ENCODE data around the gene SMOC2.
"Not testable (repeated sequence)": the region's sequence is repeated elsewhere in the genome, so short reads cannot be mapped to it uniquely, and the experiment has no call there.

SMOC2 gene

DNA sequence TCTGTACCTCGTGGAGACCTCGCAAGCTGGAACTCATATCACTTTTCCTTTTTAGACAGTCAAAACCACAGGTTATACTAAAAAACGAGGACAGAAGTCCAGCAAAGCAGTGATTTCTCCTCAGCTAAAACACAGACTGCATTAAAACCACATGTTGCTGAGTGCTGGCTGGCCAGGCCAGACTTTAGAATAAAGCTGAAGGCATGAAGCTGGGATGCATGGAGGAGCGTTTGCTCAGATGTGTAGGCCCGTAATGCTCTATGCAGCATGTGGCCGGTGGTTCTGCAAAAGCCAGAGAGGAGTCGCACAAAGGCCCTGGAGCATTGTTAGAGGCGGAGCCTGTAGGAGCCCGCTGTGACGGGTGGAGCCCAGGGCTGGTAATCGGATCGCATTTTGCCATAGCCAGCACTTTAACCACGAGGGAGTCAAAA lies 83.6 kb downstream of the SMOC2 start:
- DNase-seq: no peak

DNA sequence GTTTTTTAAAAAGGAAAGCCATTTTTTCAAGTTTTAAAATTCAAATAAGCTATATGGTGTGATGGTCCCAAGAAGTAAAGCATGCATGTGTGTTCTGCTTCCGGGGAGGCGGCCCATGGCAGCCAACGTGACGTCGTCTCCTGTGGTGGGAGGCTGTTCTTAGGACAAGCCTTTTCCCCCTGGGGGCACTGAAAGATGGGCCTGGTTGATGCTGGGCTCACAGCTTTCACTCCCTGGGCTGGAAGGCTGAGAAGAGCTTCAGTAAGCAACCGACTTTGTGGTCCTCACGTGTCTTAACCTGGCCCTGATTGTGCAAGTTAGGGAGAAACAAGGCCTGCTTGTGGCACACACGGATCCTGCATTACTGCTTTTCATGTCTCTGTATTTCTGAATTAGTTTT lies 84.1 kb downstream of the SMOC2 start:
- no peak for DNase-seq

DNA sequence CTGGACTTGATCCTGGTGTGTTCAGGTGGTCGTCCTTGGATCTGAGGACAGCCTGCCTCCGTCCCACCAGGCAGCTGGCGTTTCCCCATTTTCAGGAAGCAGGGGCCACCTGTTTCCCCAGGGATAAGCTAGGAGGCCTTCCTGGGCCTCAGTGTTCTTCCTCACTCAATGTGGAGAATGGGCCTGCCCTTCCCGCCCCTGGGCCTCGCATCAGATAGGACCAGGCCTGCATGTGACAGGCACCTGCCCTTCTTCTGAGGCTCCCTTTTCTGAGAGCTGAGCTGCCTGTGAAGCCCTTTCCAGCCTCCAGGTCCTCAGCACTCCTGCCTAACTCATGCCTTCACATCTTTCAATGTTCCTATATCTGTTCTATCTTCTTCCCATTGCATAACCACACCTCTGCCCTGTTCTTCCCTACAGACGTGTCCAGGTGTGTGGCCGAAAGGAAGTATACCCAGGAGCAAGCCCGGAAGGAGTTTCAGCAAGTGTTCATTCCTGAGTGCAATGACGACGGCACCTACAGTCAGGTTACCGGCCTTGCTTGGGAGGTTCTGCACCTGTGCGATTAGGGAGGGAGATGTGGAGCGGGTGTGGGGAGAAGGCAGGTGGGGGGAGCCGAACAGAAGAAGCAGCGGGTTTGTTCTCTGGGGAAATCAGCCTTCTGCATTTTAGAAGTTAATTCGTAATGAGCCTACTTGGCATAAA lies 85.1 kb downstream of the SMOC2 start:
- no peak for DNase-seq

DNA sequence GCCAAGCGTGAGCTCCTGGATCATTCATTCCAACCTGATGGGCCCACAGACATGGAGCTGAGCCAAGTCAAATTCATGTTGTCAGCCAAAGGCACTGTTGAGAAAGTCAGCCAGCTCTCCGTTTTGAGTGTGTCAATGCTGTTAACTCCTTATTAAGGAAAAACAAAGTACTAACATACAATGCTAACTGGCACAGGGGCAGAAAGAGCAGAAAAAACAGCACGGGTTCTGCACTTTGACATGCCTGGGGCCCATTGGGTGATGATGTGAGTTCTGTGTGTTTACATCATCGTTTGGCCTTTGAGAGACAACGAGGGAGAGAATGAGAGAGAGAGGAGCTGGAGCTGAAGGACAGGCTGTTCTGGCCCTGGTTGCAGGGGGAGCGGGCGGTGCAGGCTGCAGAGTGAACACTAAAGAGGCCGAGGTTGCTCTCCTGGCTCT lies 85.9 kb downstream of the SMOC2 start:
- no peak for DNase-seq

DNA sequence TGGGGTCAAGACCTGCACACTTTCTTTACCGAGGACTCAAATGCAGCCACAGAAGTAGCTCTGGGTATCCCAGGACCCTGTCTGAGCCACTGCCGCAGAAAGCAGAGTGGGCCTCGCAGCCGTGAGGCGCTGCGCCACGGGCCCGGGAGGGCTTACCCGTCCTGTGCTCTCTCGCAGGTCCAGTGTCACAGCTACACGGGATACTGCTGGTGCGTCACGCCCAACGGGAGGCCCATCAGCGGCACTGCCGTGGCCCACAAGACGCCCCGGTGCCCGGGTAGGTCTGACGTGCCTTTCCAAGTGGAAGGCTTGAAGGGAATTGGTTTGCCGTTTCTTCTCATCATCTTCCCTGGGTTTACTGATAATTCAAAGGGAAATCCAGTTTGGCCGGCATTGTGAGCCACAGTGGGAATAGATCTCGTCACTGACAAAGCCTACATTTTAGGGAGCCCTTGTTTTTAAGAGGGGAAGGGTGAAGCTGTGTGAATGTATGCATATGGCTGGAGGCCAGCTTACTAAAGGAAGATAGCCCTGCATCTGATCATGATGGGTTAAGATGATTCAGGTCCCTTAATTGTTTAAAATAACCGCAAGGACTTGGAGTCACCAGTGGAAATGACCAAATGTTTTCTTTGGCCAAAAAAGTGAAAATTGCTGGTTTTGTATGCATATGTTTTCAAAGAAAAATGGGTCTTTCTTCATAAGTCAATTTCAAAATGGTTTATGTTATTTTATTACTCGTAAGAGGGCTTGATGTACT lies 86.6 kb downstream of the SMOC2 start:
- peak; percentile 66 for DNase-seq

DNA sequence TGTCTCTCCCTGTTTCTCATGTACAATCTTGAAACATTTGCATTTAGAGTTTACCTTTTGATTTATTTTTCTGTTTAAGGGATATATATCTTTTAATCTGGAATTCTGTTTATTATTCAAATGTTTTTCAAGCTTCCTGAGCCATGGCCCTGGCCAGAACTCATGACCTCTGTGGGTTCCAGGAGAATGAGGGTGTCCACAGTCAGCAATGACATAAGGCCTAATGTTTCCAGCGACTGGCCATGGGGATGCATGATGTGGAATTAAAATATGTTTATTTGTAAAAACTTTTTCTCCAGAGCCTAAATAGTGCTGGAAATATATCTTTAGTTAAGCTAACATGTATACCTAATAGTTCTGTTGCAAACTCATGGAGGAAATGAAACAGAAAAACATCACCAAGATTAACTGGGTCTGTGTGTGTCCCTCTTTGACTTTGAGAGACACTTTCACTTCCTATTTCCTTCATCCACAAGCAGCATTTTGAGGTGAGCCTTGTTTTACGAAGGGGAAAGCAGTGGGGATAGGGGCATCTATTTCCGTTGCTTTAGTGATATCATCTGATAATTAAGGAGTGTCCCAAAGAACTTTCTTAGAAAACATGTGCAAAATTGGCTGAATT lies 87.6 kb downstream of the SMOC2 start:
- no peak for DNase-seq

DNA sequence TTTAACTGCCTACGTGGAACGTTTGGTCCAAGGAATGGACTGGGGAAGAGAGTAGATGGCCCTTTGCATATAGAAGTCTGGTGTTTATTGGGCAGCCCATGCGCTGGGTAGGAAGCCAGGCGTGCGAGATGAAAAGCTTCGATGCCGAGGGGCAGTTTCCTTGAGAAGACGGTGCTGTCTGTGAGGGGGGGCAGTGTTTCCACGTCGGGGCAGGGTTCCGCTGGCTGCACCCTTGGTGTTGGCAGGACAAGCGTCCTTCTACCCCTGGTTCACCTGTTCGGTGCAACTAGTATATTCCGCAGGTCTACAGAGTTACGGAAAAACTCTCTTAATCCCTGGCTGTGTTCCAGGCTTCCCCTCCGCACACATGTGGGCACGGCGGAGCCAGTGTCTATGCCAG lies 88.2 kb downstream of the SMOC2 start:
- no peak for DNase-seq

DNA sequence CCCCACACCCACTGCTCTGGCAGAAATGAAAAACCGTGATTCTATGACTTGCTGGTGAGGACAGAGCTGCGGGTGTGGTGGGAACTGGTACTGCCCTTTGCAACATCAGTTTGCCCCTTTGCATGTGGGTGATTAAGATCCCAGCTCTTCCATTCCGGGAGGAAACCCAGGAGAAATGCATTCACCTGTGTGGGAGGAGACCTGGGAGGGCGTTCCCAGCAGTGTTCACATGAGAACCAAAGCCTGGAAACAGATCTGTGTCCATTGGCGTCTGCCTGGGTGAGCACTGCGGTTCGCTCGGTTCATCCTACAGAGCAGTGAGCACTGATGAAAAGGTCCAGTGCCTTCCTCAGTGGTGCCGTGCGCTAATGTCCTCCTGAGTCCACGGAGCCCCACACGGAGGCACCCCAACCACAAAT lies 89.7 kb downstream of the SMOC2 start:
- no peak for DNase-seq

DNA sequence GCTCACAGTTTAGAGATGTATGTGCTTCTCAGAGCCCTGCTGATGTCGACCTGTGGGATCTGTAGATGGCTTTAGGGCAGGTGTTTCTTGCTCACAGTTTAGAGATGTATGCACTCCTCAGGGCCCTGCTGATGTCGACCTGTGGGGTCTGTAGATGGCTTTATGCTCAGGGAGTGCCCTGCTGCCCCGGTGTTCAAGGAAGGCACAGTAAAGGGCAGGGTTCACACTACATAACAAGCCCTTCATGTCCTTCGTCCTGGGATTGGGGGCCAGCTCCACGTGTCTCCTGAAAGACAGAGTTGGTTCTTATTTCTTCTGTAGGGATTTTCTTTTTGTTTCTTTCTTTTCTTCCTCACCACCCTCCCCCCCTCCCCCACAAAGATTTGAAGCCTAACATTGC lies 91.1 kb downstream of the SMOC2 start:
- no peak for DNase-seq

DNA sequence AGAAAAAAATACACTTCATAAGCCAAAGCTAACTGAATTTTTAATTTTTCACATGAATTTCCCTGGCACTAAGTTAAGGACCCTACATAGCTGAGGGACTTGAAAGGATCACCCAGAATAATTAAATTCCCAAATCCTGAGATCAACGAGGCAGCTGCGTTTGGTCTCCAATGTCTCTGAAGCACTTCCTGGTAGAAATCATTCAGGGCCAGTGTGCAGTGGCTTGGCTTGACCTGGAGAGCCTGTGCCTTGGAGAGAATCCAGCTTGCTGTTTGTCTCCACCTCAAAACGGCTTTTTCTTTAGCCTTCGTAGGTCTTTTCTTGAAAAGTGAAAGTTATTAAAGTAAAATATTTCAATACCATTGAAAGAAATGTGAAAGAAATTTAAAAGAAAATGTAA lies 92.4 kb downstream of the SMOC2 start:
- no peak for DNase-seq

DNA sequence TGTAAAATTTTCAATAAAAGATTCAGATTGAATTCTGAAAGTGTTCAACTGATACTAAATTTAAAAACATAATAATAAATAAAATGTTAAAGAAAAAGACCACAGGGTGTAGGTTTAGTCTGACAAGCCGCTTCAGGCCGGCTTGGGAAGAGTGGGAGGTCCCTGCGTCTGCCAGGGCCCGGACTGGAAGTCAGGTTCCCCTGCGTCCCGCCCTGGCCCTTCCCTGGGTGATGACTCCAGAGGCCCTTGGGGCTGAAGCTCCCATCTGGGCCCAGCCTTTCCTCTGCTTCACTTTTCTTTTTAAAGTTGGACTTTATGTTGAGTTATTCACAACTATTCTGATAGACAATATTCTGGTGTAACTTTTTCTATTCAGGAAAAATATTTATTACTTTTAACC lies 93.3 kb downstream of the SMOC2 start:
- DNase-seq: no peak

DNA sequence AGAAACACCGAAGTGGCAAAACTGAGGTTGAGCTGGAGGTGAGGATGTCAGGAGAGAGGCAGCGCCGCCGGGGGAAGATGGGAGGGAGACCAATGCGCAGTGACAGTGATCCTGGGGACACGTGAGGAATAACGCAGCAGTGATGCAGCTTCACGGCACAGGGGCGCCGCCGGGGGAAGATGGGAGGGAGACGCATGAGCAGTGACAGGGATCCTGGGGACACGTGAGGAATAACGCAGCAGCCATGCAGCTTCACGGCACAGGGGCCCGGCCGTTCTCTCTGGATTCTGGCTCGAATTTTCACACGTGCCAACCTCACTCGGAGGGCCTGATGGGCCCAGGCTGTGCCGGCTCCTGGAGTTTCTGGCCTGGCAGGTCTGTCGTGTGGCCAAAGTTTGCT lies 94.7 kb downstream of the SMOC2 start:
- no peak for DNase-seq

DNA sequence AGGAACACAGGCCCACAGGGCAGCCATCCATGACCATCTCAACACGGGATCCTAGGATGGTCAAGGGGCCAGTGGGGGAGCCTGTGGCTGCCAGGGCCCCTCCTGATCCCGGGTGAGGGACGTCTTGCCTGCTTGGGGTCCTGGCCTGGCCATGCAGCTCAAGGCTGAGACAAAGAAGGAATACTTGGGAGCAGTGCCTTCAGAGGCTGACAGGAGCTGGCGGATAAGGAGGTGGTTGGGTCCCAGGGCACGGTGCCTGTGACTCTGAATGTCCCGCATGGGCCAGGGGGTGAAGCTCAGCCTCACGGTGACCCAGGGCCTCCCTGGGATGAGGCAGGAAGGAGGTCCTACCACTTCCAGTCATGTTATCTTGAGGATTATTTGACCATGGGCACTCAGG lies 95.2 kb downstream of the SMOC2 start:
- DNase-seq: no peak

DNA sequence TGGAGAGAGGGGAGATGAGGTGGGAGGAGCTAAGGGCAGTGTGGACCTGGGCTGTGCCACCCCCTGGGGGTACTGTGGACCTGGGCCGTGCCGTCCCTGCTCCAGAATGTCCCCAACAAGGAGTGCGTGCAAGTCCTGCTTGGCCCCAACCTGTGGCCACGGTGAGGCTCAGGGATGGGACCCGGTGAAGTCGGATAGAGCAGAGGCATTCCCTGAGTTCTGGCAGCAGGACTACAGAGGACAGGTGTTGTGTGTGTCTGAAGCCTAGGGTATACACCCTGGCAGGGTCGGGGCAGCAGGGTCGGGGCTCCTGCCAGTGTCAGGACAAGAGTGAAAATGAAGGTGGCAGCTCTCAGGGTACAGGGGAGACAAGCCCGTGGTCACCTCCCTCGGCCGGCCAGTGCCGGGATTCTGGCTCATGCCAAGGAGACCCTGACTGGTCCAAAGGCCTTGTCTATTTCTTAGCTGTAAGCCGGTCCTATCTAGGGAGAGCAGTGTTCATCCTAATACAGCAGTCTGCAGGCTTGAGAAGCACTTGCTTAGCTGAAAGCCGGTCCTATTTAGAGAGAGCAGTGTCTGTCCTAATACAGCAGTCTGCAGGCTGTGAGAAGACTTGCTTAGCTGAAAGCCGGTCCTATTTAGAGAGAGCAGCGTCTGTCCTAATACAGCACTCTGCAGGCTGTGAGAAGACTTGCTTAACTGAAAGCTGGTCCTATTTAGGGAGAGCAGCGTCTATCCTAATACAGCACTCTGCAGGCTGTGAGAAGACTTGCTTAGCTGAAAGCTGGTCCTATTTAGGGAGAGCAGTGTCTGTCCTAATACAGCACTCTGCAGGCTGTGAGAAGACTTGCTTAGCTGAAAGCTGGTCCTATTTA lies 95.9 kb downstream of the SMOC2 start:
- no peak for DNase-seq

DNA sequence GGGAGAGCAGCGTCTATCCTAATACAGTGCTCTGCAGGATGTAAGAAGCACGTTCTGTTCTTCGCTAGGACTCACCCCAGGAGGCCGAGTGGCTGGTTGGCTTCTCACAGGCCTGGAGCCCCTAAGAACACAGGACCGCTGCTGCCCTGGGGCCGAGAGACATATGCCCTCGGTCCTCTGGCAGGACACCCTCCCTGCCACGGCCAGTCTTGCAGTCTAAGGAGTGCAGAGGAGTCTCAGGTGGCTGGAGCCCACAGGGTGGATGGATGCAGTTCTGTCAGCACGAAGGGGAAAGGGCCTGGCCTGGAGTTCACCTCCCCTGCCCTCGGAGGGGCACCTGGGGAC lies 96.5 kb downstream of the SMOC2 start:
- DNase-seq: no peak

DNA sequence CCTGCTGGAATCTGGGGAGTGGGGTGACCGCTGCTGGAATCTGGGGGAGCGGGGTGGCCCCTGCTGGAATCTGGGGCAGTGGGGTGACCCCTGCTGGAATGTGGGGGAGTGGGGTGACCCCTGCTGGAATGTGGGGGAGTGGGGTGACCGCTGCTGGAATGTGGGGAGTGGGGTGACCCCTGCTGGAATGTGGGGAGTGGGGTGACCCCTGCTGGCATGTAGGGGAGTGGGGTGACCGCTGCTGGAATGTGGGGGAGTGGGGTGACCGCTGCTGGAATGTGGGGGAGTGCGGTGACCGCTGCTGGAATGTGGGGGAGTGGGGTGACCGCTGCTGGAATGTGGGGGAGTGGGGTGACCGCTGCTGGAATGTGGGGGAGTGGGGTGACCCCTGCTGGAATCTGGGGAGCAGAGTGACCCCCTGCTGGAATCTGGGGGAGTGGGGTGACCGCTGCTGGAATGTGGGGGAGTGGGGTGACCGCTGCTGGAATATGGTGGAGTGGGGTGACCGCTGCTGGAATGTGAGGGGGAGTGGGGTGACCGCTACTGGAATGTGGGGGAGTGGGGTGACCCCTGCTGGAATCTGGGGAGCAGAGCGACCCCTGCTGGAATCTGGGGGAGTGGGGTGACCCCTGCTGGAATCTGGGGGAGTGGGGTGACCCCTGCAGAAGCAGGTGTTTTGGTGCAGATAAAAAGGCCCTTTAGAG lies 97.4 kb downstream of the SMOC2 start:
- DNase-seq: not testable (repeated sequence)

DNA sequence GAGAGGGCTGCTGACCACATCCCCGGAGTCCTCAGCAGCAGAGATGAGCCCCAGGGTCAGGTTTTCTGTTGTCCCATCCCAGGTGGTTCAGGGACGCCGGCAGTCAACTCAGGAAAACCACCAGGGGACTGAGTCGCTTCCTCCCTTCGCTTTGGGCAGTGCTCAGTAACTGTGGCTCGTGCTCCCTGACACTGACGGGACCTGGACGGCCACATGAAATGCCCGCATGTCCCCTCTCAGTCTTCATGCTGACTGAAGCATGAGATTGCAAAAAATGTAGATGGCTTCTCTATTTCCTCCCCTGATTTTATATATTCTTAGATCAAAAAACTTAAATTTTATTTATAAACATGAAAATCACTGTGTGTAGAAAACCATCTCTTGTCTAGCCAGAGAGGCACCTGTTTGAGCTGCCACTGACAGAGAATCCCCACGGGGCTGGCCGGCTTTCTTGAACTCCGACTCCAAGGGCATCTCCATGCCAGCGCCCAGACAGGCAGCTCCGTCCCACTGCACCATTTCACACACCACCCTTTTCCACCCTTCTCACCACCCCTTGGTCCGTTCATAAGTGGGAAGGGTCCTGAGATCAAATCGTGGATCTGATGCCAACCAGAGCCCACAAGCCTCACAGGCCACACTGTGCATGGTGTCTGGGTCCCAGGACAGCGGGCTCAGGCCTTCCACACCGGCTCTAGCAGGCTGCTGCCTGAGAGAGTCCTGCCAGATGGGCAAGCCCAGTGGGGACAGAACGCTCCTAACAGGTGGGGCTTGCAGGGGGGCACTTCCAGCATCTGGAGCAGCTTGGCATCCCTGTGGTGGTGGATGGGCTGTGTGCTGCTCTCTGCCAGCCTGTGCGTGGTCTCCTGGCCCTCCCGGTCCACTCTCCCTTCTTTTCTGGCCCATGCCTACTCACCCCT lies 98.2 kb downstream of the SMOC2 start:
- no peak for DNase-seq

DNA sequence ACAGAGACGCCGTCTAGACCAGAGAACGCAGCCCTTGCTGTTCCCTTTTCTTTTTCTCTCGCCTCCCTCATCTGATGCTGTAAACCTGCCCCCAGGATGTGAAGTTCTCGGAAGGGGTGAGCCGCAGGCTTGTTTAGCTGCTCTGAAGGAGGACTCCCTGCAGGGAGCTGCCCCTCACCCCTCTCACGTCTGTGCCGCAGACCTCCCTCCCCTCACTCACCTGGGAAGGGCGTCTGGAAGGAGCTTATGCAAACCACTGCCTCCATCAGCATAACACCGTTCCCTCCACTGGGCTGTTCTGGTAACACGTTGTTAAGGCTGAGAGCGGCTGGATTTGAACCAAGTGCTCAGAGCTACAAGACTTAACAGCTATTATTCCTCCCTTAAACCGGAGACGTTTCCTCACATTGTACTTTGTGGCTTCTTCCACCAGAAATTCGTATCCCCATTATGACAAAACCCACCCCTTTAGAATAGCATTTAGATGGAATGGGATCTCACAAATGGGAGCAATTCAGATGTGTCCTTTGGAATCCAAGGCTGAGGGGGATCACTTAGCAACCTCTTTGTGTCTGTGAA lies 99.8 kb downstream of the SMOC2 start:
- DNase-seq: no peak

DNA sequence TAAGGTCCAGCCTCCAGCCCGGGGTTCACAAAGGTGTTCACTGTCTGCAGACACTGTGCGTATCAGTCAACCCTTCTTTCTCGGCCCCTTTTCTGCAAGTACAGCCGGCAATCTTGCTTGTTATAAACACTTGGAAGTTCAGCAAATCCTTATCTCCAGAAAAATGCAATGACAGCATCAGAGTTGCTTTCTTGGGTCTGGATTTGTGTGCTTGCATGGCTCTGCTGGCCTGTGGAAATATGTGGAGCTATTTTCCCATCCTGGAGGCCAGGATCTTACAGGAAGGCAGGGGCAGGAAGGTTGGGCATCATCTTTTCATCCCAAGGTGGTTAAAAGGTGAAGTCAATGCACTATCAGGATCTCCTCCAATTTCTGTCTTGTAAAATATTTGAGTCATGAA lies 100.3 kb downstream of the SMOC2 start:
- no peak for DNase-seq

DNA sequence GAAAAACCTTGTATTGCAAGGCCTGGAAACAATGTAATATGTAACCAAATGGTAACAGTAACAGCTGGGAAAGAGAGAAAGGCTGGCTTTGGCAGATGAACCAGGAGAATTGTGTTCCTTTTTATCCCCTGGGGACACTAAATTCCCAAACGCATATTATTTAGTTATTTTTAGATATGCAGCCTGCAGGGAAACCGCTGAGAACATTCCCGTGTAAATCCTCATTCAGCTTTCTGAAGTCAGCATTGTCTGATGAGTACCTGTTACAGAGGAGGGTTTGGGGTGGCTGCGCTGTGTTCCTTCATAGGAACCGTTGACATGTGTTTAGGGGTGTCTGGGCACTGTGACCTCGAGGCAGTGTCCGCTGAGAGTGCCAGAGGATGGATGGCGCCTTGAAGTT lies 101.3 kb downstream of the SMOC2 start:
- peak; percentile 58 for DNase-seq

DNA sequence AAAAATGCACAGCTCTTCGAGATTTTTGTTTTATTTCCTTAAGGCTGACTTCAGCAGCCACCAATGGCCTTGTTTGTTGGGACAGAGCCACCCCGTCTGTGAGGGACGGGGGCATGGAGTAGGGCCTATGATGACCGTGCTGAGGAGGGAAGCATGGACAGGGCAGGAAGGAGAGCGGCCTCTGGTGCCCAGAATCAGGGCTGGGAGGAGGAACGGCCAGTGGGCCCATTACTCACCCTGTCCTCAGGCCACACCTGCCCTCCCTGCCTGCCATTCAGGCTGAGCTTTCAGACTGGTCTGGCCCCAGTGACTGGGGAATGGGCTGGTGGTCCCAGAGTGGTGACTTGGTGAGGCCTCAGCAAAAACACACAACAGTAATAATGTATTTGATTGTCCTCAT lies 104.4 kb downstream of the SMOC2 start:
- DNase-seq: no peak

Measured in fibroblast of skin of scalp (primary cell).